Measurements from ENCODE around the gene DAB1.

GRCh38 chr1:57131701-57132394 is 292.0 kb downstream of the DAB1 start:
- no peak for TF ChIP-seq POLR2AphosphoS5 (IDR thresholded peaks at IDR 0.05)
- no peak for TF ChIP-seq CTCF (IDR thresholded peaks at IDR 0.05)

Measured in transverse colon (tissue), 4 donors.